SU-DHL-6 (cell line): ENCODE data around the gene NR1H2.

Source experiments
- H2AFZ ChIP-seq: fragments of 200-600 bp; sonication (generic); 2 replicates; pipeline ENCODE4 v1.6.1; 2014; ENCODE audit warnings: low read depth, mild to moderate bottlenecking, moderate library complexity, mixed read lengths, antibody characterized with exemption, low read length; ENCODE audit not compliant: severe bottlenecking
- H3F3A ChIP-seq: fragments of 200-600 bp; shearing (Covaris generic); 2 replicates; pipeline ENCODE4 v1.6.0; 2016; ENCODE audit warnings: antibody characterized with exemption, mild to moderate bottlenecking; ENCODE audit not compliant: insufficient read depth
- H3K27ac ChIP-seq: fragments of 200-600 bp; sonication (generic); 2 replicates; pipeline ENCODE4 v1.5.1; 2016; ENCODE audit warnings: low read depth, mild to moderate bottlenecking, low read length, moderate library complexity, mixed read lengths
- H3K27me3 ChIP-seq: fragments of 200-600 bp; sonication (generic), shearing (Covaris generic); 2 replicates; pipeline ENCODE4 v1.6.0; 2014; ENCODE audit warnings: mild to moderate bottlenecking, low read length
- H3K36me3 ChIP-seq: fragments of 200-600 bp; sonication (generic); 2 replicates; pipeline ENCODE4 v1.6.1; 2014; ENCODE audit warnings: mild to moderate bottlenecking, low read length, mixed read lengths
- H3K4me2 ChIP-seq: fragments of 300-600, 200-600 bp; shearing (Covaris generic), sonication (generic); 2 replicates; pipeline ENCODE4 v1.6.0; 2014; ENCODE audit warnings: low read length, low read depth, mild to moderate bottlenecking; ENCODE audit not compliant: poor library complexity, severe bottlenecking
- H3K4me3 ChIP-seq: fragments of 200-600 bp; sonication (generic); 2 replicates; pipeline ENCODE4 v1.5.1; 2014; ENCODE audit warnings: antibody characterized with exemption, low read length, mild to moderate bottlenecking, mixed read lengths; ENCODE audit not compliant: insufficient read depth, poor library complexity, severe bottlenecking
- H3K79me2 ChIP-seq: fragments of 200-600 bp; sonication (generic); 2 replicates; pipeline ENCODE4 v1.6.1; 2014; ENCODE audit warnings: mild to moderate bottlenecking, low read length, moderate library complexity; ENCODE audit not compliant: insufficient read depth
- H3K9ac ChIP-seq: fragments of 200-600 bp; sonication (generic); 2 replicates; pipeline ENCODE4 v1.7.0; 2014; ENCODE audit warnings: mild to moderate bottlenecking, low read length
- H3K9me2 ChIP-seq: fragments of 200-600 bp; sonication (generic); replicated peaks from 2 replicates; pipeline ENCODE4 v1.6.1; 2014; ENCODE audit warnings: low read length; ENCODE audit not compliant: insufficient read depth
- H3K9me3 ChIP-seq: fragments of 200-600 bp; sonication (generic); 2 replicates; pipeline ENCODE4 v1.6.1; 2014; ENCODE audit warnings: low read length, mixed read lengths; ENCODE audit not compliant: insufficient read depth
- H4K20me1 ChIP-seq: fragments of 200-600 bp; sonication (generic); 2 replicates; pipeline ENCODE4 v1.6.1; 2014; ENCODE audit warnings: low read depth, mild to moderate bottlenecking, antibody characterized with exemption, low read length, moderate library complexity, mixed read lengths
- EZH2phosphoT487 ChIP-seq: fragments of 200-600 bp; sonication (generic), shearing (Covaris generic); conservative IDR thresholded peaks from 2 replicates; pipeline ENCODE4 v1.6.1; 2018; ENCODE audit warnings: mild to moderate bottlenecking, antibody characterized with exemption, low read length, moderate library complexity, mixed read lengths
- TF ChIP-seq, protein P1 (sequence below): fragments of 200-600 bp; sonication (generic); IDR thresholded peaks from one replicate; pipeline ENCODE4 v1.5.1; 2017; ENCODE audit warnings: antibody characterized with exemption, mild to moderate bottlenecking, low read length, moderate library complexity; ENCODE audit not compliant: insufficient read depth, poor library complexity, severe bottlenecking

Gene NR1H2

DNA sequence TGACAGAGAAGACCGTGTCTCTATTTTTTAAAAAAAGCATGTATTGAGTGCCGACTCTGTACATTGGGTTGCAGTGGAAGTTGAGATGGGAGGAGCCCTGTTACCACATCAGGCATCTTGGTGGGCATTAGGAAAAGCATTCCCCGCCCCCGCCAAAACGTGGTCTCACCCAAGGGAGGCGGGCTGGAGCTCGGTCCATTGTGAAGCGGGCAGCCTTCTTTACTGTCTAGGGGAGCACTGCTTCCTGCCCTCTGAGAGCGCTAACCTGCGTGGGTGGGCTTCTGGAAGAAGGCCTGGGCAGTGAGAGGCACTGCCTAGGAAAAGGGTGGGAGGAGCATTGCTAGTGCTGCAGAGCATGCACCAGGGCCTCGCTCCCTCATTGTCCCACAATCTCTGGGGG is 3.9 kb downstream of the NR1H2 start:
- no peaks in the 10 kb centered on the region for H3K9me2 ChIP-seq
- peaks cover 18% of the 10 kb centered on the region for H3F3A ChIP-seq
- H3K27me3 ChIP-seq: no peaks in the 10 kb centered on the region
- no peak overlapping the region for H3K9ac ChIP-seq
- no peaks in the 10 kb centered on the region for H3K9me3 ChIP-seq
- no peak overlapping the region for H2AFZ ChIP-seq
- no peak for TF ChIP-seq EZH2phosphoT487
- TF ChIP-seq, protein P1, sequence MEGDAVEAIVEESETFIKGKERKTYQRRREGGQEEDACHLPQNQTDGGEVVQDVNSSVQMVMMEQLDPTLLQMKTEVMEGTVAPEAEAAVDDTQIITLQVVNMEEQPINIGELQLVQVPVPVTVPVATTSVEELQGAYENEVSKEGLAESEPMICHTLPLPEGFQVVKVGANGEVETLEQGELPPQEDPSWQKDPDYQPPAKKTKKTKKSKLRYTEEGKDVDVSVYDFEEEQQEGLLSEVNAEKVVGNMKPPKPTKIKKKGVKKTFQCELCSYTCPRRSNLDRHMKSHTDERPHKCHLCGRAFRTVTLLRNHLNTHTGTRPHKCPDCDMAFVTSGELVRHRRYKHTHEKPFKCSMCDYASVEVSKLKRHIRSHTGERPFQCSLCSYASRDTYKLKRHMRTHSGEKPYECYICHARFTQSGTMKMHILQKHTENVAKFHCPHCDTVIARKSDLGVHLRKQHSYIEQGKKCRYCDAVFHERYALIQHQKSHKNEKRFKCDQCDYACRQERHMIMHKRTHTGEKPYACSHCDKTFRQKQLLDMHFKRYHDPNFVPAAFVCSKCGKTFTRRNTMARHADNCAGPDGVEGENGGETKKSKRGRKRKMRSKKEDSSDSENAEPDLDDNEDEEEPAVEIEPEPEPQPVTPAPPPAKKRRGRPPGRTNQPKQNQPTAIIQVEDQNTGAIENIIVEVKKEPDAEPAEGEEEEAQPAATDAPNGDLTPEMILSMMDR: no peak
- H3K36me3 ChIP-seq: no peaks in the 10 kb centered on the region
- no peak overlapping the region for H3K27ac ChIP-seq
- peaks cover 8% of the 10 kb centered on the region for H3K79me2 ChIP-seq
- no peaks in the 10 kb centered on the region for H4K20me1 ChIP-seq
- no peak overlapping the region for H3K4me2 ChIP-seq
- no peak overlapping the region for H3K4me3 ChIP-seq

DNA sequence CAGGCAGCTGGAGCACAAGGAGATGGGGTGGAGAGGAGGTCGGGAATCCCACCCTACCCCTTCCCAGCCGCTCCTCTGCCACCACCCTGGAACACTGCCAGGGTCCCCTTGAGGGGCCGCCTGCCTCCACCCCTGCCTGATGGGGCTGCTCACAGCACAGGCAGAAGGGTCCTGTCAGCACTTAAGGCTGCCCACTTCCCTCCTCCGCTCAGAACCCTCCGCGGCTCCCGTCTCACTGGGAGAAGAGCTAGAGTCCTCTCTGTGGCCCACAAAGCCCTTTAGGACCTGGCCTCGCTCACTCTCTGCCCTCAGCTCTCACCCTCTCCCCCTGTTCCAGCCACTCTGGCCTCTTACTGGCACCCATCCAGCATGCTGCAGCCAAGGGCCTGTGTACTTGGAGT is 4.5 kb downstream of the NR1H2 start:
- Histone ChIP-seq H3K79me2 (peaks cover 14% of the 10 kb centered on the region), H3K9me2 (no peaks in the 10 kb centered on the region), H3K36me3 (no peaks in the 10 kb centered on the region), H4K20me1 (no peaks in the 10 kb centered on the region), H3K9ac (no peak overlapping the region), H3K27ac (no peak overlapping the region), H3K4me2 (no peak overlapping the region), H3K4me3 (no peak overlapping the region), H2AFZ (no peak overlapping the region), H3F3A (peaks cover 18% of the 10 kb centered on the region), H3K27me3 (no peaks in the 10 kb centered on the region), H3K9me3 (no peaks in the 10 kb centered on the region)
- no peak for TF ChIP-seq EZH2phosphoT487
- TF ChIP-seq, protein P1: no peak

DNA sequence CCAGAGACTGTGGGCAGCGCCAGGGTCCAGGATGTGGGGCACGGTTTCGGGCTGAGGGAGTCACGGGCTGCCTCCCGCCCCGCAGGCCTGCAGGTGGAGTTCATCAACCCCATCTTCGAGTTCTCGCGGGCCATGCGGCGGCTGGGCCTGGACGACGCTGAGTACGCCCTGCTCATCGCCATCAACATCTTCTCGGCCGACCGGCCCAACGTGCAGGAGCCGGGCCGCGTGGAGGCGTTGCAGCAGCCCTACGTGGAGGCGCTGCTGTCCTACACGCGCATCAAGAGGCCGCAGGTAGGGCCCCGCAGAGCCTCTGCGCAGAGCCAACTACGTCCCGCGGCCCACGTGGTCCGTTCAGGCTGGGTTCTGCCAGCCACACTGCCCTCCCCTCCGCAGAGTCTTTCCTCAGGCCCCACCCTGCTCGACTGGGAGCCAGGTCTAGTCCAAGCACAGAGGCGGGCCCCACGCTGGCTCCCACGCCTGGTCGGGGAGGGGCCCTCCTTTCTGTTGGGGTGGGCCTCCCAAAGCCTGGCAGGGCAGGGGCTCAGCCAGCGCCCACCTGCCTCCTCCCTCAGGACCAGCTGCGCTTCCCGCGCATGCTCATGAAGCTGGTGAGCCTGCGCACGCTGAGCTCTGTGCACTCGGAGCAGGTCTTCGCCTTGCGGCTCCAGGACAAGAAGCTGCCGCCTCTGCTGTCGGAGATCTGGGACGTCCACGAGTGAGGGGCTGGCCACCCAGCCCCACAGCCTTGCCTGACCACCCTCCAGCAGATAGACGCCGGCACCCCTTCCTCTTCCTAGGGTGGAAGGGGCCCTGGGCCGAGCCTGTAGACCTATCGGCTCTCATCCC is 5.8 kb downstream of the NR1H2 start:
- Histone ChIP-seq H3K9me3 (no peaks in the 10 kb centered on the region), H2AFZ (no peak overlapping the region), H3K27ac (no peak overlapping the region), H3K36me3 (peaks cover 3% of the 10 kb centered on the region; the same call in 1 of the 2 replicates), H3K4me3 (no peak overlapping the region), H3K9ac (no peak overlapping the region), H4K20me1 (no peaks in the 10 kb centered on the region), H3K79me2 (peaks cover 27% of the 10 kb centered on the region), H3K9me2 (no peaks in the 10 kb centered on the region), H3K27me3 (no peaks in the 10 kb centered on the region), H3K4me2 (no peak overlapping the region), H3F3A (peaks cover 10% of the 10 kb centered on the region; the same call in 1 of the 2 replicates)
- TF ChIP-seq, protein P1: no peak
- TF ChIP-seq EZH2phosphoT487: no peak
